ENCODE measurements around the gene HOXA1.

Gene HOXA1

GRCh38 chr7:27131390-27131819 lies 35.6 kb upstream of the HOXA1 start:
- DNase-seq, result no peak

- DNase-seq, result peak; percentile 77
Observed at GRCh38 chr7:27130540-27131389, 35.0 kb upstream of the HOXA1 start, which contains the start of gene HOXA4. TSS of gene HOXA4 (minus strand) at chr7:27130757. CDS start at chr7:27130733, 24 bp downstream.

GRCh38 chr7:27129729-27130539 lies 34.1 kb upstream of the HOXA1 start:
- no peak for DNase-seq

GRCh38 chr7:27128776-27129728 lies 33.3 kb upstream of the HOXA1 start:
- DNase-seq, result no peak

GRCh38 chr7:27128034-27128433 lies 32.2 kb upstream of the HOXA1 start:
- no peak for DNase-seq

GRCh38 chr7:27126596-27127327 lies 31.0 kb upstream of the HOXA1 start:
- no peak for DNase-seq

- no peak for DNase-seq
Observed at GRCh38 chr7:27125986-27126394, 30.2 kb upstream of the HOXA1 start.

- no peak for DNase-seq
Observed at GRCh38 chr7:27124902-27125689, 29.3 kb upstream of the HOXA1 start.

- no peak for DNase-seq
Observed at GRCh38 chr7:27124096-27124901, 28.5 kb upstream of the HOXA1 start.

GRCh38 chr7:27123477-27124053 lies 27.8 kb upstream of the HOXA1 start:
- no peak for DNase-seq

GRCh38 chr7:27123007-27123476 lies 27.2 kb upstream of the HOXA1 start:
- no peak for DNase-seq

- DNase-seq, result no peak
Observed at GRCh38 chr7:27122077-27122910, 26.5 kb upstream of the HOXA1 start.

GRCh38 chr7:27121684-27122076 lies 25.9 kb upstream of the HOXA1 start:
- no peak for DNase-seq

- DNase-seq, result no peak
Observed at GRCh38 chr7:27119412-27119911, 23.7 kb upstream of the HOXA1 start.

- no peak for DNase-seq
Observed at GRCh38 chr7:27118580-27118979, 22.8 kb upstream of the HOXA1 start.

- no peak for DNase-seq
Observed at GRCh38 chr7:27117887-27118491, 22.2 kb upstream of the HOXA1 start.

- DNase-seq, result no peak
Observed at GRCh38 chr7:27116962-27117886, 21.4 kb upstream of the HOXA1 start.
